Urinary bladder (tissue), 4 donors: ENCODE data around the gene CEP95. TPM values are rescaled to one million over a fixed set of nuclear protein-coding genes. Genes with fewer than 3 reads are reported as not detected.
"Not testable (repeated sequence)": the region's sequence is repeated elsewhere in the genome, so short reads cannot be mapped to it uniquely, and the experiment has no call there.

Experiments
- DNase-seq: peaks from one replicate; pipeline ENCODE4 v3.0.0-alpha.2; 2015; ENCODE audit errors: extremely low spot score
- H3K27ac ChIP-seq: one replicate; pipeline ENCODE4 v1.5.1; 2013; ENCODE audit warnings: low read depth, mild to moderate bottlenecking, moderate library complexity
- H3K36me3 ChIP-seq: one replicate; pipeline ENCODE4 v1.6.1; 2013; ENCODE audit warnings: mild to moderate bottlenecking, moderate library complexity; ENCODE audit not compliant: insufficient read depth
- H3K4me1 ChIP-seq: one replicate; pipeline ENCODE4 v1.6.1; 2013; ENCODE audit warnings: mild to moderate bottlenecking, moderate library complexity; ENCODE audit not compliant: insufficient read depth
- H3K4me3 ChIP-seq: one replicate; pipeline ENCODE4 v1.5.1; 2013; ENCODE audit warnings: low read depth, low read length
- WGBS: extraction: QIAGEN DNeasy Blood & Tissue Kit; methylation state at CpG from one replicate; pipeline ENCODE4 v1.1.7; 2013; 5-methylcytosine and 5-hydroxymethylcytosine counted together
- polyA plus RNA-seq: library from polyadenylated mRNA; stranded (reverse); fragments of 200-250 nt; gene quantifications from one replicate; pipeline ENCODE4 v1.2.3, GENCODE V29; 2013
- total RNA-seq: library from RNA; depleted of rRNA; stranded (reverse); fragments of >200 nt; gene quantifications from one replicate; pipeline ENCODE4 v1.2.3, GENCODE V29; 2014
- donor health status: healthy with polysubstance abuse.
- donor health status: healthy.

The CEP95 gene, protein sequence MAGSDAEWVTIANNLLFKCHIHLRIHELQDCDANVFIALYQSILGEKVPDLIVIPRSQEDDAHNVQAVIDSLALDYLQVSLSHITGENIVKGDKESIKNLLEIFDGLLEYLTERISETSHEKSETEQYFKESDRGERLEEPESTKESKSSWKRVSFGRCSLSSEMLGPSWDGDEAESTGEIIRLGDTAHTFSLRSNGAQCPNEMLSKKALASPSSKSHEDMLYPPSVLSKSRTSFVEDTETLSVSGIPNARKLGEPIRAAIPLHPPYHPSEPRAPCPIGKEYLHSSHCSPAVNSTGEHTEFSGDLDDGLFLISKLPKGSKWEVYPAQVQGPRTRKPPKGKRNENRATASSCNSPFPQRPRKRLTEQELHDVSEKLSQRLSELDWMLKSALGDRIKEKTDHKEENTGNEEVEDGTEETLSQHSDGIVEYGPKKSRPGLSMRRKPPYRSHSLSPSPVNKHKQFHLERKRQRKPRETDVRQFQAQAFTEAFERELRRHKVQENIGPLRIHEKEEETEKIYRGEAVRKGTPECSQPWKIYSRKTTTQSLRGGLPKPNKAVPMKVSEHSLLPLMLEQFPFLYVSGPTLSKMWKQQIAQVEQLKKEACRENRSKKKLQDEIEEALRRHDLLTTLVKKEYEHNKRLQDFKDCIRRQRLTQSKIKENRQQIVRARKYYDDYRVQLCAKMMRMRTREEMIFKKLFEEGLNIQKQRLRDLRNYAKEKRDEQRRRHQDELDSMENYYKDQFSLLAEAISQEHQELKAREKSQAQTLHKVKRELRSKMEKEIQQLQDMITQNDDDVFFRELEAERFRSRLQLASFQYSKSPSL
- total RNA-seq (105 TPM), polyA plus RNA-seq (26.7 TPM)

DNA sequence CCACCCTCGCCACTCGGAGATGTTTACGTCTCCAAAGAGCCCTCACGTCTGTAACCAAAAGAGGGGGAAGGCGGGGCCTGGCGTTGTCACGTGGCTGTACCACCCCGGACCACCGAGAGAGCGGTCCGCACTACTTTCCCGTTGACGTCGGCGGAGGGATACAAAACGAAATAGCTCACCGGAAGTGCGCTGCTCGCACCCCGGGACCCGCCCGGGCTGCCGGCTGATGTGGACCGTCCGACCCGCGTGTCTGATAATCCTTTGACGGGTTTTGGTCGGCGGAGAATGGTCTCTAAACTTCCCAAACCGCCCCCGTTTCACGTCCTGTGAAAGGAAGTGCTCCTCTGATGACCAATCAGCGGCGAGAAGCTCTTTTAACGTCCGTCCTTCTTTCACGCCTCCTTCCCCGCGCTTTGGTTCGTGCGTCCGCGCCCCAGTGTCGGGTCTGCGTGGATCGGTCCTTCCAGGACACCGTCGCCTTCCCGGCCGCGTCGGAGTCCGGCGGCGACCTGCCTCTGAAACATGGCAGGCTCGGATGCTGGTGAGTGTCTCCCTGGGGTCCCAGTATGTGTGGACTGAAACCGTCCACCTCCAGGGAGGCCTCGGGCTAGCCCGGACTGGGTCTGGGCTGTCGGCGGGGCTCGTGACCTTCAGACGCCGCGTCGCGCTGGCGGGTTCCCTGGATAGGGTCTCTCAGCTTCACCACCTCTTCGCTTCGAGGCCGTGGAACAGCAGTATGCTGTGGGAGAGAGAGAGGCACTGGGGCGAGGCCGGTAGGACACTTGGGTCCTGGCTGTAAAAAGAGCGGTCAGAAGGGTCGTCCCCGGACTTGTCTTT is at the start of gene CEP95:
Gene CEP95 (plus strand): TSS at position 402 of the 837 bp plus-strand sequence. CDS start 121 bp downstream, at position 523.
- WGBS, result under 1% methylated on average over 77 of the region's 77 CpGs
- Histone ChIP-seq H3K36me3 (peaks cover 3% of the 10 kb centered on the region), H3K27ac (peak within 1 kb of the TSS; percentile 99), H3K4me1 (no peaks in the 10 kb centered on the region), H3K4me3 (peak within 1 kb of the TSS; percentile 91)
- peak; percentile 94 for DNase-seq

DNA sequence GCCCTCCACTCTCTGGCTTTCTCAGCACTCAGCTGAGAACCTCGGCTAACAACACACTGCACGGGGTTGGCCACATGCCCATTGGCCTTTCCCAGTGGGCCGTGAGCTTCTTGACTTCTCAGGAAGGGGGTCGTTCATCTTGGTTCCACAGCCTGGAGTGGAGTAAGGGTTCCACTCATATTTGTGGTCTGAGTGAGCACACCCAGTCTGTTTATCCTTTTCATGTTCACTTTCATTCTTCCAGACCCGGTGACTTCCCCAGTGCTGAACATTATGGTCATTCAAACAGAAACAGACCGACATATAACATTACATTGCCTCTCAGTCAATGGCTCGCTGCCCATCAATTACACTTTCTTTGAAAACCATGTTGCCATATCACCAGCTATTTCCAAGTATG is 49.6 kb upstream of the CEP95 start:
- no peak overlapping the region for H3K4me3 ChIP-seq
- H3K27ac ChIP-seq, result no peak overlapping the region
- 69% methylated on average over 7 of the region's 7 CpGs for WGBS
- H3K36me3 ChIP-seq, result no peaks in the 10 kb centered on the region
- no peak for DNase-seq
- H3K4me1 ChIP-seq, result no peaks in the 10 kb centered on the region

DNA sequence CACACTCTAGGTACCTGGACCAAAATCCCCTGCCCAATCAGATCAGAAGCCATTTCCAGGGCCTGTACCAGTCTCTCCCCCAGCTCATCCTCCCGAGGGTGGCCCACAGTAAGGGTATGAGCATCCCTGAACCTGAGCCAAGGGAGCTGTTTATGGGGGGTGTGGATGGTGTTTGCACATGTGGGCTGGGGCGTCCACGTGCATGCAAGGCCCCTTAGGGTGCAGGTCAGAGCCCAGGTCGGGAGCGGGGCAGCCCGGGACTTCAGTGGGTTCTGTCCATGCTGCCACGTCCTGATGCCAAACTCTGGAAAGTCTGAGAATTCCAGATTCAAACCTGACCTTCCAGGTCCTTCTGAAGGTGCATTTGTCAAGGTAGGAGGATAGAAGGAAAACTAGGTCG is 48.0 kb upstream of the CEP95 start:
- Histone ChIP-seq H3K27ac (no peak overlapping the region), H3K4me3 (no peak overlapping the region), H3K36me3 (no peaks in the 10 kb centered on the region), H3K4me1 (no peaks in the 10 kb centered on the region)
- 80% methylated on average over 8 of the region's 8 CpGs for WGBS
- no peak for DNase-seq

DNA sequence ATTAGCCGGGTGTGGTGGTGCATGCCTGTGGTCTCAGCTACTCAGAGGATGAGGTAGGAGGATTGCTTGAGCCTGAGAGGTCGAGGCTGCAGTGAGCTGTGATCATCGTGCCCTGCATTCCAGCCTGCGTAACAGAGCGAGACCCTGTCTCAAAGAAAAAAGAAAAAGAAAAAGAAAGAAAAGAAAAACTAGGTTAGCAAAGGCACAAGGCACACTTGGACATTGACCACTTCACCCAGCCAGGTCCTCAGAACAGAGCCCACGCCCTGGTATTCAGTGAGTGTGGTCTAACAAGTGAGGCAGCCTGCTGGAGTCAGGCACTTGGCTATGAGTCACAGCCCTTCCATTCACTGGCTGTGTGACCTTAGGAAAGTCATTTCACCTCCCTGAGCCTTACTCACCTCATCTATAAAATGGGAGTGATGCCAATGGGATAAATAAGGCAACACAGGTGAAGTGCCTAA is 47.5 kb upstream of the CEP95 start:
- WGBS, result 88% methylated on average over 6 of the region's 6 CpGs
- DNase-seq, result no peak
- H3K27ac ChIP-seq, result no peak overlapping the region
- no peak overlapping the region for H3K4me3 ChIP-seq
- no peaks in the 10 kb centered on the region for H3K36me3 ChIP-seq
- no peaks in the 10 kb centered on the region for H3K4me1 ChIP-seq

DNA sequence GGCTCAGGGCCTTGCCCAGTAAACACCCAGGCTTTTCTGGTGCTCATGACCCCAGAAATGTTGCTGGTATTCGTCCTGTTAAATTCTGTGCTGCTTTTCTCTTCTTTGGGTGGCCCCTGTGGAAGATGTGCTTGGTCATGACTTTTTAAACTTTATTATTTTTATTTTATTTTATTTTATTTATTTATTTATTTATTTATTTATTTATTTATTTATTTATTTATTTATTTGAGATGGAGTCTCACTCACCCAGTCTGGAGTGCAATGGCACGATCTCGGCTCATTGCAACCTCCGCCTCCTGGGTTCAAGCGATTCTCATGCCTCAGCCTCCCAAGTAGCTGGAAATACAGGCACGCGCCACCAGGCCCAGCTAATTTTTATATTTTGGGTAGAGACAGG is 47.0 kb upstream of the CEP95 start:
- DNase-seq, H3K36me3 ChIP-seq, H3K4me1 ChIP-seq, H3K27ac ChIP-seq, H3K4me3 ChIP-seq: not testable (repeated sequence)
- WGBS, result 95% methylated on average over 7 of the region's 7 CpGs

DNA sequence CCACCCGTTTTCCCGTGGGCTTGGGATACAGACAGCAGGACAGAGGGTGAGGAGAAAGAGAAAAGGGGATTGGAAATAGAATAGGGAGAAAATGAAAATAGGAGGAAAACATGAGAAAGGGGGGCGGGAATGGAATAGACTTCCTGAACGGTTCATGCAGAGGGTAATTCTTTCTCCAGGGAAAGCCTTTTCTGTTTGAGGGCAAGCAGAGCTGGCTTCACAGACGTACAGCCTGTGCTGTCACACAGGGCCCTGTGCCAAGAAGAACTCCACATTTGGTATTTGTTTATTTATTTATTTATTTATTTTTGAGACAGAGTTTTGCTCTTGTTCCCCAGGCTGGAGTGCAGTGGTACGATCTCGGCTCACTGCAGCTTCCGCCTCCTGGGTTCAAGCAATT is 45.8 kb upstream of the CEP95 start:
- no peak for DNase-seq
- Histone ChIP-seq H3K27ac (no peak overlapping the region), H3K4me1 (no peaks in the 10 kb centered on the region), H3K36me3 (no peaks in the 10 kb centered on the region), H3K4me3 (no peak overlapping the region)
- 74% methylated on average over 8 of the region's 8 CpGs for WGBS

DNA sequence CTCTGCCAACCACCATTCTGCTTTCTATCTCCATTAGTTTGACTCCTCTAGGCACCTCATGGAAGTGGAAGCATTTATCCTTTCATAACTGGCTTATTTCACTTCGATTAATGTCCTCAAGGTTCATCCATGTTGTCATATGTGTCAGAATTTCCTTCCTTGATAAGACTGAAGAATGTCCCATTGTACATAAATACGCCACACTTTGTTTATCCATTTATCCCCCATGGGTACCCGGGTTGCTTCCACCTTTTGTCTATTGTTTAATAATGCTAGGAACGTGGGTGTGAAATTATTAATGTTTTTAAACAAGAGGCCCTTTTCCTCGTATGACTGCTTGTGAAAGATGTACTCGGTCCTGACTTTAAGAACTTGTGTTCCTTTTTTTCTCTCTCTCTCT is 45.0 kb upstream of the CEP95 start:
- Histone ChIP-seq H3K27ac (no peak overlapping the region), H3K4me3 (no peak overlapping the region), H3K4me1 (no peaks in the 10 kb centered on the region), H3K36me3 (no peaks in the 10 kb centered on the region)
- 72% methylated on average over 6 of the region's 6 CpGs for WGBS
- DNase-seq, result no peak

DNA sequence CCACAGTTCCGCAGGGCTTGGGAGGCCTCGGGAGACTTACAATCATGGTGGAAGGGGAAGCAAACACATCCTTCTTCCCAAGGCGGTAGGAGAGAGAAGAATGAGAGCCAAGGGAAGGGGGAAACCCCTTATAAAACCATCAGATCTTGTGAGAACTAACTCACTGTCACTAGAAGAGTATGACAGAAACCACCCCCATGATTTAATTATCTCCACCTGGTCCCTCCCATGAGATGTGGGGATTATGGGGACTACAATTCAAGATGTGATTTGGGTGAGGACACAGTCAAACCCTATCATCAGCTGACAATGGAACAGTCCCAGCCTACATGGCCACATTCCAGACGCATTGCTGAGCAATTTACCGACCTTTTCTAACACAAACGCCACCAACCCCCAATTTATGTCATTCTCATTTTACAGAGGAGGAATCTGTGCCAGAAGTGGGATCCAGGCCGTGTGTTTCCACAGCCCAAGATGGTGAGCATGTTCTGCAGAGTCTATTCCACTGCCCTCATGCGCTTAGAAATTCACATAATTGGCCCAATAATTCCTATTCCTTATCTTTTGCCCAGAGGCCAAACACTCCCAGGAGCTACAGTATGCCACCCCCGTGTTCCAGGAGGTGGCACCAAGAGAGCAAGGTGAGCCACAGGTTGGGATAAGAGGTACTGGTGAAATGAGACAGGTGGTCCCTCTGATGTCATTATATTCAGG is 40.6 kb upstream of the CEP95 start:
- Histone ChIP-seq H3K27ac (no peak overlapping the region), H3K4me1 (no peaks in the 10 kb centered on the region), H3K4me3 (no peak overlapping the region), H3K36me3 (no peaks in the 10 kb centered on the region)
- 61% methylated on average over 9 of the region's 9 CpGs for WGBS
- DNase-seq, result no peak

DNA sequence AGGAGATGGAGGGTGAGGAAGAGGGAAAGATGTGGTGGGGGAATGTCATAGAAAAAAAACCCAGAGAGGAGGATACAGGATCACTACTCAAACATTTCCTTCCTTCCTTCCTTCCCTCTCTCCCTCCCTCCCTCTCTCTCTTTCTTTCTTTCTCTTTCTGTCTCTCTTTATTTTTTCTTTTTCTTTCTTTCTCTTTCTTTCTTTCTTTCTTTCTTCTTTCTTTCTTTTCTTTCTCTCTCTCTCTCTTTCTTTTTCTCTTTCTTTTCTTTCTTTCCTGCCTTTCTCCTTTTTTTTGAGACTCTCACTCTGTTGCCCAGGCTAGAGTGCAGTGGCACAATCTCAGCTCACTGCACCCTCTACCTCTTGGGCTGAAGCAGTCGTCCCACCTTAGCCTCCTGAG is 39.9 kb upstream of the CEP95 start:
- not testable (repeated sequence) for H3K4me3 ChIP-seq, DNase-seq
- 70% methylated on average over 1 of the region's 1 CpG for WGBS

DNA sequence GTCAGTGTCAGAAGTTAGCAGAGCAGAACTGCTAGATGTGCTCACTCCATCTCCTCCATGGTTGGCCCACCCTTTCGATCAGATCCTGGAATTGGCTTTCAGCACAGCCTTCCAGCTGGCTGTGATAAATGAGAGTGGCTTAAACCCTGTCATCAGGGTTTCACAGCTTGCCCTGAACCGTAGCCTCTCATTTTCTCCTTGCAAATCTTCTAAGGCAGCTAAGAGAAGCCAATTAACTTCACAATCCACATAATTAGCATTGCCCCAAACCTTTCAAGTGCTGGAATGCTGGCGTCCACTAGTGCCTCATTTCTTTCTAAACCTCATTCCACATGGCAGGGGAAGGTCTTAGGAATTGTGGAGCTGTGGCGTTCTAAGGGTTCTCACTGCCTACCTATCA is 36.2 kb upstream of the CEP95 start:
- Histone ChIP-seq H3K4me1 (no peaks in the 10 kb centered on the region), H3K27ac (no peak overlapping the region), H3K4me3 (no peak overlapping the region), H3K36me3 (no peaks in the 10 kb centered on the region)
- 50% methylated on average over 4 of the region's 4 CpGs for WGBS
- no peak for DNase-seq

More for the DNA sequence above, 39.9 kb upstream of the CEP95 start:
- not testable (repeated sequence) for H3K36me3 ChIP-seq, H3K4me1 ChIP-seq, H3K27ac ChIP-seq

DNA sequence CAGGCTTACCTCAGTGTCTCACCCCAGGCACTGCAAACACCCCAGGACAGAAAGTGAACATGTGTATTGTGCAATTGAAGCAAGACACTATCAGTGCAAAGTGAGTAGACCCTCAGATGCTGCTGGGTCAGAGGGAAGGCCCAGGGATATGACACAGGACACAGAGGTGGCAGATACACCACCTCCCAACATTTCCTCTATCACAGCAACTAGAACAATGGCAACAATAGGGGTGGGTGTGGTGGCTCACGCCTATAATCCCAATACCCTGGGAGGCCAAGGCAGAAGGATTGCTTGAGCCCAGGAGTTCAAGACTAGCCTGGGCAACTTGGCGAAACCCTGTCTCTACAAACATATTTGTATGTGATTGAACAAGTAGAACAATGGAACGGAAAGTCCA is 35.3 kb upstream of the CEP95 start:
- no peaks in the 10 kb centered on the region for H3K4me1 ChIP-seq
- 95% methylated on average over 3 of the region's 3 CpGs for WGBS
- no peak for DNase-seq
- no peak overlapping the region for H3K4me3 ChIP-seq
- H3K36me3 ChIP-seq, result no peaks in the 10 kb centered on the region
- no peak overlapping the region for H3K27ac ChIP-seq

DNA sequence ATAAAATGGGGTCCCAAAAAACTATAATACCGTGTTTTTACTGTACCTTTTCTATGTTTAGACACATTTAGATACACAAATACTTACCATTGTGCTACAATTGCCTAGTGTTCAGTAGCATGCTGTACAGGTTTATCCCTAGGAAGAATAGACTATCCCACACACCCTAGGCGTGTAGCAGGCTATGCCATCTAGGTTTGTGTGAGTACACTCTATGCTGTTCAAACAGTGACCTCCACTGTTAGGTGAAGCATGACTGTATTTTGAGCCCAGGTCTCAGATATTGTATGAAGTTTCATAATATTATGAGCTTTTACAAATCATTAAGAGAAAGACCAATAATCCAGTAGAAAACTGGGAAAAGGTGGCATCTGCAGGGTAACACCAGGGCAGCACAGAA is 34.2 kb upstream of the CEP95 start:
- 94% methylated on average over 2 of the region's 2 CpGs for WGBS
- no peaks in the 10 kb centered on the region for H3K4me1 ChIP-seq

DNA sequence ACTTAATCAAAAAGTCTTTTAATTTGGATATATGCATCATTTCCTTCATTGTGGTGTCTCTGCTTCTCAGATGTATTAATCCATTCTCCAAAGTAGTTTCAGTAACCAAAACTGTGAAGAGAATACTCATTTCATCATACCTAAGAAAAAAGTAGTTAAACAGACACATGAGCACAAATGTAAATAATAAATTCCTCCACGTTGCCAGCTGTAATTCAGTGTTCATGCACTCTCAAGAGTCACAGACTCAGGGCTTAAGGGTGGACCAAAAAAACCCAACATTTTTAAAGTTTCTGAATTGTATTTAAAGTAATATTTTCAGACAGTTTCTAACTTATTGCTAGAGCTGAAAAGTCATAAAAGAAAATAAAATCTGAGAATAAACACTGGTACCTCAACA is 28.9 kb upstream of the CEP95 start:
- DNase-seq, result no peak
- Histone ChIP-seq H3K4me1 (no peaks in the 10 kb centered on the region), H3K27ac (no peak overlapping the region), H3K36me3 (no peaks in the 10 kb centered on the region), H3K4me3 (no peak overlapping the region)
- WGBS, result 19% methylated on average over 1 of the region's 1 CpG

More for the DNA sequence above, 34.2 kb upstream of the CEP95 start:
- H3K4me3 ChIP-seq, result no peak overlapping the region
- no peak overlapping the region for H3K27ac ChIP-seq
- no peak for DNase-seq
- no peaks in the 10 kb centered on the region for H3K36me3 ChIP-seq
